Type B pancreatic cell (in vitro differentiated cells): Measurements from ENCODE around the gene NBEAL1. TPM values are rescaled to one million over a fixed set of nuclear protein-coding genes. Genes with fewer than 3 reads are reported as not detected.
"Not testable (repeated sequence)": the region's sequence is repeated elsewhere in the genome, so short reads cannot be mapped to it uniquely, and the experiment has no call there.

Experiments used
- DNase-seq: peaks from one replicate; pipeline ENCODE4 v3.0.0; 2021; ENCODE audit warnings: mixed read lengths; ENCODE audit not compliant: unreplicated experiment; ENCODE audit errors: extremely low spot score
- H3K27ac Mint-ChIP-seq: 2 replicates; pipeline ENCODE4 v1.8.0; 2021; ENCODE audit warnings: mild to moderate bottlenecking, mixed read lengths
- H3K27me3 Mint-ChIP-seq: 2 replicates; pipeline ENCODE4 v1.8.0; 2021; ENCODE audit warnings: mixed read lengths
- H3K36me3 Mint-ChIP-seq: 2 replicates; pipeline ENCODE4 v1.8.0; 2021; ENCODE audit warnings: mixed read lengths
- H3K4me1 Mint-ChIP-seq: one replicate; pipeline ENCODE4 v1.8.0; 2021; ENCODE audit warnings: mixed read lengths; ENCODE audit not compliant: unreplicated experiment
- H3K4me3 Mint-ChIP-seq: 2 replicates; pipeline ENCODE4 v1.8.0; 2021; ENCODE audit warnings: mild to moderate bottlenecking, mixed read lengths
- H3K9me3 Mint-ChIP-seq: 2 replicates; pipeline ENCODE4 v1.8.0; 2021; ENCODE audit warnings: mixed read lengths
- CTCF ChIP-seq: fragments of 200-600 bp; sonication (generic); conservative IDR thresholded peaks from 2 replicates; pipeline ENCODE4 v1.5.0; 2021; ENCODE audit warnings: antibody characterized with exemption, mild to moderate bottlenecking
- total RNA-seq: library from RNA; stranded (reverse); gene quantifications from 2 replicates; pipeline ENCODE4 v1.2.1, GENCODE V29; 2021; ENCODE audit warnings: low replicate concordance

Gene NBEAL1
- total RNA-seq, 1 donor from 2014 or later: 28.5 TPM

- DNase-seq: no peak
- TF ChIP-seq CTCF: peak; percentile 76
- H3K27ac Mint-ChIP-seq: no peak overlapping the region
- H3K4me1 Mint-ChIP-seq: no peaks in the 10 kb centered on the region
- H3K9me3 Mint-ChIP-seq: no peaks in the 10 kb centered on the region
- H3K27me3 Mint-ChIP-seq: no peaks in the 10 kb centered on the region
- H3K4me3 Mint-ChIP-seq: no peak overlapping the region
- H3K36me3 Mint-ChIP-seq: no peaks in the 10 kb centered on the region
These were observed 210.9 kb downstream of the NBEAL1 start for GRCh38 chr2:203225423-203226039.

- H3K9me3 Mint-ChIP-seq, H3K27me3 Mint-ChIP-seq, H3K4me3 Mint-ChIP-seq, DNase-seq, H3K27ac Mint-ChIP-seq, H3K36me3 Mint-ChIP-seq, H3K4me1 Mint-ChIP-seq: not testable (repeated sequence)
These were observed 215.0 kb downstream of the NBEAL1 start for GRCh38 chr2:203229674-203230073.

GRCh38 chr2:203237346-203238238 is 222.9 kb downstream of the NBEAL1 start:
- Mint-ChIP-seq H3K9me3 (no peaks in the 10 kb centered on the region), H3K36me3 (peaks cover 18% of the 10 kb centered on the region), H3K4me3 (peak overlapping the region; percentile 97), H3K27me3 (no peaks in the 10 kb centered on the region), H3K4me1 (peaks cover 11% of the 10 kb centered on the region), H3K27ac (no peak overlapping the region)
- no peak for TF ChIP-seq CTCF
- no peak for DNase-seq

GRCh38 chr2:203238292-203238703 is 223.6 kb downstream of the NBEAL1 start:
- H3K4me3 Mint-ChIP-seq: peak overlapping the region; percentile 97
- no peaks in the 10 kb centered on the region for H3K27me3 Mint-ChIP-seq
- no peak for TF ChIP-seq CTCF
- peaks cover 23% of the 10 kb centered on the region for H3K36me3 Mint-ChIP-seq
- DNase-seq: no peak
- peak overlapping the region; percentile 98 for H3K27ac Mint-ChIP-seq
- H3K9me3 Mint-ChIP-seq: no peaks in the 10 kb centered on the region
- H3K4me1 Mint-ChIP-seq: peaks cover 11% of the 10 kb centered on the region

GRCh38 chr2:203238704-203239526 is 224.2 kb downstream of the NBEAL1 start, which contains the start of gene CYP20A1:
TSS of gene CYP20A1 (plus strand) at chr2:203239018. CDS start at chr2:203239063, 45 bp downstream.
- peak; percentile 61 for TF ChIP-seq CTCF
- Mint-ChIP-seq H3K4me3 (peak within 1 kb of the TSS; percentile 97), H3K4me1 (peaks cover 11% of the 10 kb centered on the region), H3K27ac (peak within 1 kb of the TSS; percentile 98), H3K36me3 (peaks cover 25% of the 10 kb centered on the region), H3K9me3 (no peaks in the 10 kb centered on the region), H3K27me3 (no peaks in the 10 kb centered on the region)
- peak; percentile 98 for DNase-seq
